GM19328 (cell line): Measurements from ENCODE around the gene FBXL14.

Source experiments
- ATAC-seq: cut with Tn5 transposase; IDR thresholded peaks from one replicate; pipeline ENCODE4 v1.9.1; 2021; ENCODE audit warnings: mild to moderate bottlenecking, moderate library complexity; ENCODE audit not compliant: unreplicated experiment

The FBXL14 gene

GRCh38 chr12:1517734-1518525 is 76.5 kb downstream of the FBXL14 start:
- no peak for ATAC-seq

DNA sequence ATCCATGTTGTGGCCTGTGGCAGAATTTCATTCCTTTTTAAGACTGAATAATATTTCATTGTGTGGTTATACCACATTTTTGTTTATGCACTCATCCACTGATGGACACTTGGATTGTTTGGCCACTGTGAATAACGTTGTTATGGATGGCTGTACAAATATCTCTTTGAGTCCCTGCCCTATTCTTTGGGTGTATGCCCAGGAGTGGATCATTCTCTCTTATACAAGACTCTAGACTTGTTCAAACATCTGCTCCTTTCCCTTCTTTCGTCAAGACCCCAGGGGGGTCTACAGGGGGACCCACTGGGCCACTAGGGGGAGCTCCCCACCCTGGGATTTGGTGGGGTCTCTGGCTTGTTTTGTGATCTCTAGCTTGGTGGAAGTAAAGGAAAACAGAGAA is 77.4 kb downstream of the FBXL14 start:
- ATAC-seq: no peak
